GM21423 (cell line): ENCODE measurements around the gene NPEPL1.
"Not testable (repeated sequence)": the region's sequence is repeated elsewhere in the genome, so short reads cannot be mapped to it uniquely, and the experiment has no call there.

Experiments
- ATAC-seq: cut with Tn5 transposase; IDR thresholded peaks from one replicate; pipeline ENCODE4 v1.9.1; 2021; ENCODE audit warnings: mild to moderate bottlenecking, moderate library complexity; ENCODE audit not compliant: unreplicated experiment

NPEPL1 gene

GRCh38 chr20:58692579-58693225 lies at the start of gene NPEPL1:
NPEPL1 (plus strand) TSS chr20:58692800; CDS start chr20:58692901, 101 bp downstream.
- peak; percentile 92 for ATAC-seq

- ATAC-seq: not testable (repeated sequence)
Observed at GRCh38 chr20:58642896-58643295, 49.7 kb upstream of the NPEPL1 start.

- no peak for ATAC-seq
Observed at GRCh38 chr20:58645412-58645968, 47.1 kb upstream of the NPEPL1 start.

- no peak for ATAC-seq
Observed at GRCh38 chr20:58646257-58646656, 46.3 kb upstream of the NPEPL1 start.

- no peak for ATAC-seq
Observed at GRCh38 chr20:58646703-58647102, 45.9 kb upstream of the NPEPL1 start.

- ATAC-seq: no peak
Observed at GRCh38 chr20:58647162-58647795, 45.3 kb upstream of the NPEPL1 start.

- ATAC-seq: no peak
Observed at GRCh38 chr20:58647796-58648501, 44.7 kb upstream of the NPEPL1 start.

GRCh38 chr20:58648502-58648825 lies 44.1 kb upstream of the NPEPL1 start:
- not testable (repeated sequence) for ATAC-seq

GRCh38 chr20:58649288-58650180 lies 43.1 kb upstream of the NPEPL1 start:
- ATAC-seq: no peak

- peak; percentile 14 for ATAC-seq
Observed at GRCh38 chr20:58650181-58650775, 42.3 kb upstream of the NPEPL1 start.

- ATAC-seq: peak; percentile 56
Observed at GRCh38 chr20:58650776-58651558, 41.6 kb upstream of the NPEPL1 start, which contains the start of gene STX16. STX16 (plus strand) TSS chr20:58651283; CDS start chr20:58652007, 724 bp downstream.

- ATAC-seq: no peak
Observed at GRCh38 chr20:58651559-58651945, 41.0 kb upstream of the NPEPL1 start.

- peak; percentile 49 for ATAC-seq
Observed at GRCh38 chr20:58651946-58652605, 40.5 kb upstream of the NPEPL1 start.

- ATAC-seq: peak; percentile 5
Observed at GRCh38 chr20:58652606-58653294, 39.9 kb upstream of the NPEPL1 start.

GRCh38 chr20:58654337-58654736 lies 38.3 kb upstream of the NPEPL1 start:
- no peak for ATAC-seq

GRCh38 chr20:58655328-58656107 lies 37.1 kb upstream of the NPEPL1 start:
- no peak for ATAC-seq

- no peak for ATAC-seq
Observed at GRCh38 chr20:58656831-58657230, 35.8 kb upstream of the NPEPL1 start.

GRCh38 chr20:58657262-58657661 lies 35.3 kb upstream of the NPEPL1 start:
- no peak for ATAC-seq
